A673 (cell line): ENCODE data around the gene GET3.

Experiments
- EZH2 ChIP-seq: fragments of 200-600 bp; sonication (generic); IDR thresholded peaks from 2 replicates; pipeline ENCODE4 v1.6.1; 2017; ENCODE audit warnings: borderline replicate concordance, low read depth, mild to moderate bottlenecking, mixed read lengths, antibody characterized with exemption, low read length; ENCODE audit not compliant: poor library complexity, severe bottlenecking
- TF ChIP-seq, protein P1 (sequence below): fragments of 300-800, 200-600 bp; sonication (generic); conservative IDR thresholded peaks from 2 replicates; pipeline ENCODE4 v1.5.1; 2017; ENCODE audit warnings: low read depth, mild to moderate bottlenecking, antibody characterized with exemption, low read length, moderate library complexity, mixed read lengths

DNA sequence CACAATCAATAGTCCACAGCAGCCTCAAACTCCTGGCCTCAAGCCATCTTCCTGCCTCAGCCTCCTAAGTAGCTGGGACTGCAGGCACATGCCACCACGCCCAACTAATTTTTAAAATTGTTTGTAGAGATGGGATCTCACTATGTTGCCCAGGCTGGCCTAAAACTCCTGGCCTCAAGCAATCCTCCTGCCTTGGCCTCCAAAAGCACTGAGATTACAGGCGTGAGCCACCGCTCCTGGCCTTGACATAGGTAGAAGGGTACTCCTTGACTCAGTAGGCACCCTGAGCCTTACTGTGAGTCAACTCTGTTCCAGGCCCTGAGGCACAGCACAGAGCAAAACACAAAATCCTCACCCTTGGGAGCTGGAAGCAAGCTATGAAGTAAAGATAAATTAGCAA lies 21.4 kb upstream of the GET3 start:
- TF ChIP-seq, protein P1, sequence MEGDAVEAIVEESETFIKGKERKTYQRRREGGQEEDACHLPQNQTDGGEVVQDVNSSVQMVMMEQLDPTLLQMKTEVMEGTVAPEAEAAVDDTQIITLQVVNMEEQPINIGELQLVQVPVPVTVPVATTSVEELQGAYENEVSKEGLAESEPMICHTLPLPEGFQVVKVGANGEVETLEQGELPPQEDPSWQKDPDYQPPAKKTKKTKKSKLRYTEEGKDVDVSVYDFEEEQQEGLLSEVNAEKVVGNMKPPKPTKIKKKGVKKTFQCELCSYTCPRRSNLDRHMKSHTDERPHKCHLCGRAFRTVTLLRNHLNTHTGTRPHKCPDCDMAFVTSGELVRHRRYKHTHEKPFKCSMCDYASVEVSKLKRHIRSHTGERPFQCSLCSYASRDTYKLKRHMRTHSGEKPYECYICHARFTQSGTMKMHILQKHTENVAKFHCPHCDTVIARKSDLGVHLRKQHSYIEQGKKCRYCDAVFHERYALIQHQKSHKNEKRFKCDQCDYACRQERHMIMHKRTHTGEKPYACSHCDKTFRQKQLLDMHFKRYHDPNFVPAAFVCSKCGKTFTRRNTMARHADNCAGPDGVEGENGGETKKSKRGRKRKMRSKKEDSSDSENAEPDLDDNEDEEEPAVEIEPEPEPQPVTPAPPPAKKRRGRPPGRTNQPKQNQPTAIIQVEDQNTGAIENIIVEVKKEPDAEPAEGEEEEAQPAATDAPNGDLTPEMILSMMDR = no peak
- TF ChIP-seq EZH2 = no peak
